ENCODE measurements around the gene SCGB1A1. TPM values are rescaled to one million over a fixed set of nuclear protein-coding genes. Genes with fewer than 3 reads are reported as not detected.

SCGB1A1 gene
- total RNA-seq, 1 donor from 2014 or later = not detected

DNA sequence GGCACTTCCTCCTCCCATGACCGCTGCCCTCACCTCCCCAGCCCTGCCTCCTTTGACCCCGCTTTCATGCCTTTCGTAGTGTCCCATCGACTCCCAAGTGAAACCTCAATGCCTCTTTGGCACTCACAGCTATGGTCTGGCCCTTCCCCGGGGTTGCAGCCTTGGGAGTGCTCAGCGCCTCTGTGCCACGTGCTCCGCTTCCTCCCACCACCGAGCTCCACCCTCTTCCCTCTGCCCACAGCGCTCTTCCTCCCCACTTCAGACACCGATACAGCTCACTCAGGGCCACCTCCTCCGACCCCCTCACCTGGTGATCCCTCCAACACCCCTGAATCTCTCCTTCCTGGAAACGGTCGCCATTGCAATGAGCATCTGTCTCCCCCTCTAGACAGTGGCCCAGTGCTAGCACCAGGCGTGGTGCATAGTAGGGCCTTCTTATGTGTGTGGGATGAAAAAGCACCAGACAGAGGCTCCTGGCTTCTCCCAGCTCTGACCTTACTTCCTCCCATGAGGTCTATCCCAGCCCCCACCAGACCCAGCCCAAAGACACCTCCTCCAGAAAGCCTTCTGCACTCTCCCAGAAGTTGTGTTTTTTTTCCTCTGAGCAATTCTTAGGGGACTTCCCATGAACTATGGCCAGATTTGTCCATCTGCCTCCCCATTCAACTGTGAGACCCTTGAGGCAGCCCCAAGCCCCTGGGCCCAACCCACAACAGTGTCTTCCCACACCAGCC is 16.4 kb upstream of the SCGB1A1 start:
- H3K27me3 Mint-ChIP-seq = no peaks in the 10 kb centered on the region
- no peak overlapping the region for H3K27ac Mint-ChIP-seq
- H3K9me3 Mint-ChIP-seq = no peaks in the 10 kb centered on the region
- no peak overlapping the region for H3K4me3 Mint-ChIP-seq
- DNase-seq (ENCODE audit: extremely low spot score, unreplicated experiment) = no peak
- H3K36me3 Mint-ChIP-seq = no peaks in the 10 kb centered on the region
- TF ChIP-seq CTCF (conservative IDR thresholded peaks at IDR 0.05) = no peak
- peaks cover 36% of the 10 kb centered on the region for H3K4me1 Mint-ChIP-seq (ENCODE audit: unreplicated experiment)

DNA sequence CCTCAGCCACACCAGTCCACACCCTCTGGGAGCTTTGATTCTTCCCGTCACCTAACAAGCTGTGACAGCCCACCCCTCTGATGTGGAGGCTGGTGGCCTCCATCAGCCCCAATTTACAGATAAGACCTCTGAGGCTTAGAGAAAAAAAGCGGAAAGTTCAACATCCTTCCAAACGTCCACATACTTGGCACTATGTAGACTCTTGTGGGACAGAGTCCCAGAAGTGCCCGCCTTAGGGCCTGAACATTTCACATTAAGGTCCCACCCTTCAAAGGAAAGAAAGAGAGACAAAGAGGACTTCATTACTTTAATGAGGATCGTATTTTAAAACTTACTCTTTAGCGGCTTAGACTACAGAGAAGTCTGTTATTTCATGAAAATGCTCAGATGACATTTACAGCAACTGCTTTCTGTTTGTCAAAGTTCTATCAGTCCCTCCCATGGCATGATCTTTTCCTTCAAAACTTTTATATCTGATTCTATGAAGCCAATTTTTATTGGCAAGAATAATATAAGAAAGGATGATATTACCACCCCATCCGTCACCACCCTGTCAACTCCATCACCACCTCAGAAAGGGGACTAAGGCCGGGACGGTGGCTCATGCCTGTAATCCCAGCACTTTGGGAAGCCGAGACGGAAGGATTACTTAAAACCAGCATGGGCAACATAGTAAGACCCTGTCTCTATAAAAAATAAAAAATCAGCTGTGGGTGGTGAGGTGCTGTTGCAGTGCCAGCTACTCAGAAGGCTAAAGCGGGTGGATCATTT is 15.7 kb upstream of the SCGB1A1 start:
- Mint-ChIP-seq H3K4me3 (no peak overlapping the region), H3K9me3 (no peaks in the 10 kb centered on the region), H3K4me1 (ENCODE audit: unreplicated experiment) (peaks cover 36% of the 10 kb centered on the region), H3K27ac (no peak overlapping the region), H3K36me3 (no peaks in the 10 kb centered on the region), H3K27me3 (no peaks in the 10 kb centered on the region)
- TF ChIP-seq CTCF (conservative IDR thresholded peaks at IDR 0.05) = no peak
- no peak for DNase-seq (ENCODE audit: extremely low spot score, unreplicated experiment)

- Mint-ChIP-seq H3K9me3 (no peaks in the 10 kb centered on the region), H3K27ac (no peak overlapping the region), H3K4me3 (no peak overlapping the region)
Observed at GRCh38 chr11:62404435-62404834, 14.4 kb upstream of the SCGB1A1 start.

DNA sequence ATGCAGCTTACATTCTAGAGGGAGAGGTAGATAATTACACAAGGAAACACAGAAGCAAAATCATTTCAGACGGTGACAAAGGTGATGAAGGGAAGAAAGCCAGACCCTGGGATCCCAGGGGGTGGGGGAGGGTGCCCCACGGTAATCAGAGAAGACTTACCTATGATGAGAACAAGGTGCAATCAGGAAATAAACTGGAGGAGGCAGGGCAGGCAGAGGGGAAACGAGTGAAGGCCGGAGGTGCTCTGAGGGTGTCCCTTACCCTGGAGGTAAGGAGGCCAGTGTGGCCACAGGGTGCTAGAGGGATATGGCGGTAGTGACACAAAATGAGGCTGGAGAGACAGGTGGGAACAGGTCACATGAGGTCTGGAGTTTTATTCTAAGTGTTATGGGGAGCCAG is 13.9 kb upstream of the SCGB1A1 start:
- Mint-ChIP-seq H3K9me3 (no peaks in the 10 kb centered on the region), H3K36me3 (no peaks in the 10 kb centered on the region), H3K4me3 (no peak overlapping the region), H3K4me1 (ENCODE audit: unreplicated experiment) (peaks cover 24% of the 10 kb centered on the region), H3K27me3 (no peaks in the 10 kb centered on the region), H3K27ac (no peak overlapping the region)
- TF ChIP-seq CTCF (conservative IDR thresholded peaks at IDR 0.05) = no peak
- no peak for DNase-seq (ENCODE audit: extremely low spot score, unreplicated experiment)

More at GRCh38 chr11:62404435-62404834, 14.4 kb upstream of the SCGB1A1 start:
- no peak for TF ChIP-seq CTCF (conservative IDR thresholded peaks at IDR 0.05)
- H3K4me1 Mint-ChIP-seq (ENCODE audit: unreplicated experiment) = peaks cover 24% of the 10 kb centered on the region
- DNase-seq (ENCODE audit: extremely low spot score, unreplicated experiment) = no peak
- no peaks in the 10 kb centered on the region for H3K36me3 Mint-ChIP-seq
- H3K27me3 Mint-ChIP-seq = no peaks in the 10 kb centered on the region

DNA sequence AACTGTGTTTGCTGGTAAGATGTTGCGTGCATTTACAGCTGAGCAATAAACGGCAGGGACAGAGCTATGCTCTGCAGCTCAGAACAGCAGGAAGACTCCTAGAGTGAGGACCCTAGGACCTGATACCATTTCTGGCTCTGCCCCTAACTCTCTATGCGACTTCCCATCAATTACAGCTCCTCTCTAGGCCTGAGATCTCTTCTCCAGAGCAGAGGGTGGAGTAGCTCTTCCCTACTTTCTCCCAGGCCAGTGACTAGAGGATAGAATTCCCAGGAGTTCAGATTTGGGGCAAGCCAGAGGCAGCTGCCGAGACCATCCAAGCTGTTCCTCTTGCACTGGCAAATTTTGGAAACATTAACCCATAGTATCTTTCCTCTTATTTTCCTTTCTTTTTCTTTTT is 12.8 kb upstream of the SCGB1A1 start:
- no peak overlapping the region for H3K4me3 Mint-ChIP-seq
- H3K9me3 Mint-ChIP-seq = no peaks in the 10 kb centered on the region
- H3K27ac Mint-ChIP-seq = no peak overlapping the region
- H3K36me3 Mint-ChIP-seq = no peaks in the 10 kb centered on the region
- no peak for TF ChIP-seq CTCF (conservative IDR thresholded peaks at IDR 0.05)
- DNase-seq (ENCODE audit: extremely low spot score, unreplicated experiment) = no peak
- H3K27me3 Mint-ChIP-seq = no peaks in the 10 kb centered on the region
- peaks cover 15% of the 10 kb centered on the region for H3K4me1 Mint-ChIP-seq (ENCODE audit: unreplicated experiment)
